GM19324 (cell line): ENCODE measurements around the gene CYP11A1.

Source experiments
- ATAC-seq: cut with Tn5 transposase; IDR thresholded peaks from one replicate; pipeline ENCODE4 v1.9.1; 2021; ENCODE audit warnings: mild to moderate bottlenecking, moderate library complexity; ENCODE audit not compliant: unreplicated experiment, low FRiP score

The CYP11A1 gene

DNA sequence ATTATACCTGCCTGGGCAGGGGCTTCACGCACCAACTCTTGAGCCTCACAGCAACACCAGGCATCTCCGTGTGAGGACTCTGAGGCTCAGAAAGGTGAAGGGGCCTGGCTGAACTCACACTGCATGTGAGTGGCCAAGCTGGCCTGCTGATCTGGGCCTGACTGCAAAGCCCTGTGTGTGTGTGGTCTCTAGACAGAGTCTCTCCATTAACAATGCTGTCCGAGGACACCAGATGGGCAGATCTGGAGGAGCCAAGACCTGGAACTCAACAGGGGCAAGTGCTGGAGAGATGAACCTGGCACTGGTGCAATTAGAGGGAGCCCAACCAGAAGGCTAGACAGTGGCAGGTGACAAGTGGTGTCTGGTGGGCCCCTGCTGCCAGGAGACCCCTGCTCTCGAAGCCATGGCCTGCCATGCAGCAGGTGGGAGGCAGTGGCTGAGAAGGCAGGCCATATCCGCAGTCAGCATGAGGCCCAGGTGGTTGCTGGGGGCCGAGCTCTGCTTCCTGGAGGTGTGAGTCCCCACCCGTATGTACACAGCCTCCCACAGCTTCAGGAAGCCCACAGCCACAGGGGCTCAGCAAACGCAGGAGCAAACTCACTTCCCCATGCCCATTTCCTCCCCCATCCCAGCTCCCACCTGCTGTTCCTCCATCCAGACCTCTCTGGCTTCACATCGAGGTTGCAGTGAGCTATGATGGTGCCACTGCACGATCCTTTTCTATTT is 39.0 kb downstream of the CYP11A1 start:
- no peak for ATAC-seq

- ATAC-seq = no peak
Observed at GRCh38 chr15:74327756-74328155, 39.7 kb downstream of the CYP11A1 start.

- ATAC-seq = no peak
Observed at GRCh38 chr15:74326746-74327145, 40.7 kb downstream of the CYP11A1 start.

DNA sequence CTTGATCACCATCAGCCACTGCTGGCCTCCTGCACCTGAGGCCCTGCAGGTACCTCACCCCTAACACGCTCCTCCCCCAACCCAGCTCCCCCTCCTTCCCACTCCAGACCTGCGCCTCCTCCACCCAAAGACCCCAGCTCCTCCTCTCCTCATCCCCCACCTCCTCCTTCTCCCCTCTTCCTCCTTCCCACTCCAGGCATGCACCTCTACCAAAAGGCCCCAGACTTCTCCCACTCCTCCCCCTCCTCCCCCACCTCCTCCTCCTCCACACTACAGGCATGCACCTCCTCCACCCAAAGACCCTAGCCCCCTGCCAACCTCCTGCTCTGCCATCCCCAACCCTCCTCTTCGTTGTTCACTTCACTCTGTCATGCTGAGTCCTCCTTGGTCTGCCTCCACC is 42.7 kb downstream of the CYP11A1 start:
- no peak for ATAC-seq

DNA sequence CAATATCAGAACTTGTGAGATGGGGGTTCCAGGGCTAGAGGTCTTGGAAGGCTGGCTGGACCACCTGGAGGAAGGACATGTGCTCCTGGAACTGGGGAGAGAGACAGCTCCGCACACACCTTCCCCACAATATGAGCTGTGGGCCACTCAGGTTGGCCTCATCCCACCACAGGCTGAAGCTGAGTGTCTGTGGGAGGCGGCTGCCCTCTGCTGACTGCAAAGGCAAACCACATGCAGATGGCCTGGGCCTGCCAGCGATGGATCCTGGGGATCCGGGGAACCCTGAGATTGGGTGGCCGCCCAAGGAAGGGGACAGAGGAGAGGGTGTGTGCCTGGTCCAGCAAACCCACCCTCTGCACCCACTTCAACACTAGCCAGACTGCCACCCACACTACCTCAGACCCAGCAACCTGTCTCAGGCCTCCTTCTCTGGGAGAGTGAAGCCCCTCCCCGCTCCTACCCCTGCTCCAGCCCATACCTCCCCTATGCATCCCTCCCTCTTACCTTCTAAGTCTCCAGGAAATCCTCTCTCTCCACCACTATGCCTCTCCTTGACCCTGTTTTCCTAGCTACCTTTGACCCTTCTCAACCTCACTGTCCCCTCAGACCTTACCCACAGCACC is 44.8 kb downstream of the CYP11A1 start:
- no peak for ATAC-seq

DNA sequence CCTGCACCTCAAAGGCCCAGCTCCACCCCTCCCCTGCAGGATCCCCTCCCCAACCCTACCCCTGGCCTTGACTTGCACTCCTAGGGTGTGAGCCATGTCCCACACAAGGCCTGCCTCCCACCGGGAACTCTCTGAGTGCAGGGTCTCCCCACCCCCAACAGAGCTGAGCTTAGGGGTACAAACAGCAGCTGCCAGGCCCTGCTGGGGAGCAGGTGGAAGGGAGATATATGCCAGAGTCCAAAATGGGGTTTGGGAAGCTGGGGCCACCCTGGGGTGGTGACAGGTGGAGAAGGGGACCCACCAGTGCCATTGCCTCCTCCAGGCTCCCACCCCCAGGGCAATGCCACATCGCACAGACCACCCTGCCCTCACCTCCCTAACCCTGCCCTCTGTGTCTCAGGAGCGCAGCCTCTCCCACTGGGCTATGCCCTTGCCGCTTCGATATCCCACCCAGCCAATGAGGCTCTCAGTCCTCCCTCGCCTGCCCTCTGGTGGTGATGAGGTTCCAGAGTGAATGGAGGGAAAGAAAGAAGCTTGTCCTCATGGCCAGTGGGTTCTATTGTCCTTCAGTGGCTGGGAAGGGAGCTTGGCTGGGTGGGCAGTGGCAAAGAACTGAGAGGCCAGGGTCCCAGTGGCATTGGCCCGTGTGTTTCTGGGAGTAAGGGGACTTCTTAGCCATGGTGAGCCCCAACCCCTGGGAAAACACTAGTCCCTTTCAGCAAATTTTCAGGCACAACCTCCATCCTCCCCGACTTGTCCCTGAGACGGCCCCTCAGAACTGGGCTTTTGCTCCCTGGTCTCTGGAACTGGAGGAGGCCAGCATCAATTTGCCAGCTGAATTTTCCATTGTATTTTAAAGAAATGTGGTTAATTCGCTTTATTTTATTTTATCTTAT is 46.8 kb downstream of the CYP11A1 start:
- ATAC-seq = no peak

DNA sequence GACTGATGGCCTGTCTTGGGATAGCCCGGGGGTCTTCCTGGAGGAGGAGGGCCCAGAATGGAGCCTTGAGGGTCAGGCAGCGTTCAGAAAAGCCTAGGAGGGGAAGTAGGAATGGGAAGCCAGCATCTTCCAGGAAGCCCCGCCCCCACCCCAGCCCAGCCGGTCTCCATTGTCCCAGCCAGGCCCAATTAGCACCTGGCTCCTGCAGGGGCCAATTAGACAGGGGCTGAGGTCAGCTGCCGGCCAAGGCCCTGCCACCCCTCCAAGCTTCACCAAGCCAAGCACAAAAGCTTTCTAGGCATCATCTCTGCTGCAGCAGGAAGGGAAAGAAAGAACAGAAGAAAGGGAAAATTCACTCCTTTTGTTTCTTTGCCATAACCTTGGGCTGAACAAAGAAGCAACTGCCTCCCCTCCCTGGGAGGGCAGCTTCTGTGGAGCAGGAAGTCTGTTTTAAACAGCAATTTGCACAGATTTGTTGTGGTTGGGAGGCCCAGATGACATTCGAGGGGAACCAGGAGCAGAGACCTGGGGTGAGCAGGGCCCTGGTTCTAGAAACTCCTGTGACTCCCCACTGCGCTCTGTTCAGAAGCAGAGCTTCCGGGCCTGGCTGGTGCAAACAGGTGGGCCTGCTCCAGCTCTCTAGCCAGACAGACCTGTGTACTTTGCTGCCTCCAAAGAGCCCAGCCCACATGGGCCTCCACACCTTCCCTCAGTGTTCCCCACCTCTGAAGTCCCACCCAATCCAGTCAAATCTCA is 47.7 kb downstream of the CYP11A1 start:
- no peak for ATAC-seq

DNA sequence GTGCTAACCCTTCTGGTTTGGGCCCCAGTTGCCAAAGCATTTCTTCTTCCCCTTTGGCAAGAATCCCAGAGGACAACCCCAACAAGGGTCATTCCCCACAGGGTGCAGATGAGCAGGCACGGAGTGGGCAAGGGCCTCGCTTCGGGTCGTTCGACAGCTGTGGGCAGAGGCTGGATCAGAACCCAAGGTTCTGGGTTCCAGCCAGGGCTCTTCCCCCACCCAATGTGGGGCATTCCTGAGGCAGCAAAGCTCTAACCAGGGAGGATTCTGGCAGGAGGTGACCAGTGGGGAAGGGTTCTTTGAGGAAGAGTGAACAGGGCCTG is 48.3 kb downstream of the CYP11A1 start:
- no peak for ATAC-seq

DNA sequence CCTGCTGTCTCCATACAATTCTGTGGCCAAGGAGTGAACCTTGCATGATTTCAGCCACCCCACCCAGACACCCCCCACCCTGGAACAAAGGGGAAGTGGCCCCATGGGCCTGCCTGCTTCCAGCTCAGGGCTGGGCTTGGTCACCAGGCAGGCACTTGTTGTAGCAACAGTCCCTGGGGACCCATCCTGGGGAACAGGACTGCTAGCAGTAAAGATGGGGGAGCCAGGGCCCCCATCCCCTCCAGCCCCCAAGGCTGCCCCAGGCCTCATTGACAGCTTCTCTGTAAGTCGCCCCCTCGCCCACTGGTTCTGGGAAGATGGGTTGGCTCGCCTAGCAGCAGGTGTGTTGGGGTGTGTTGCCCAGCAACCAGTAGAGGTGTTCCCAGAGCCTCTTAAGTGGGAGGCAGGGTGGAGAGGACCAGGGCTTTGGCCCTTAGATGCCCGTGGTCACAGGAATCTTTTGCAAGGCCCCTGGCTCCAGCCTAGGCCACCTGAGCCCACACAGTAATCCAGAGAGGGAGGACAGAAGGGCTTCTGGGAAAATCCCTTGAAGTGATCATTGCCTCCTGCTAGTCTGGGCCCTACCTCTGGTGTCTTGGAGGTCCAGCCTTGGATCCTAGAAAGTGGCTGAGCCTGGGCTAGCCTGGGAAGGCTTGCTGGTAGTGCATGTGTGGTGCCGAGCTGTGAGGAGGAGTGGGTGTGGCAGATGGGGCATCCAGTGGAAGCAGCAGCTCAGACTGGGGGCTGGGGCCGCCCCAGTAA is 48.9 kb downstream of the CYP11A1 start:
- ATAC-seq = no peak

- no peak for ATAC-seq
Observed at GRCh38 chr15:74317820-74318375, 49.5 kb downstream of the CYP11A1 start.

DNA sequence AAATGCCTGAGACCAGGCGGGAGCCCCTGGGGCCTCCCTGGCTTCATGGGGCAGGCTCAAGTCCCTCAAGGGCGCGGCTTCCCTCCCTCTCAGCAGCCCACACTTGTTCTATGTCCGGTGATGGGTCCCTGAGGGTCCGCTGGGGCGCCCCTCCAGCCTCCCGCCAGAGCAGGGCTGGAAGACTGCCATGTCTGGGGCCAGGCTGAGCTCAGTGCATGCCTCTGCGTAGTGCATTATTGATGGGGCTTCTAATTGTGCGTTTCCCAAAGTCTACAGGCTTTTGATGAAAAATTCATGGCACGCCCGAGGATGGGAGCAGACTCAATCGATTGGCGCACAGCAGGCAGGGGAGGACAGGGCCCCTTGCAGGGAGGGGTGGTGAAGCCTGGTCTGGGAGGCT is 51.3 kb downstream of the CYP11A1 start:
- no peak for ATAC-seq

- no peak for ATAC-seq
Observed at GRCh38 chr15:74315626-74316025, 51.8 kb downstream of the CYP11A1 start.

GRCh38 chr15:74314795-74315438 is 52.5 kb downstream of the CYP11A1 start:
- no peak for ATAC-seq

DNA sequence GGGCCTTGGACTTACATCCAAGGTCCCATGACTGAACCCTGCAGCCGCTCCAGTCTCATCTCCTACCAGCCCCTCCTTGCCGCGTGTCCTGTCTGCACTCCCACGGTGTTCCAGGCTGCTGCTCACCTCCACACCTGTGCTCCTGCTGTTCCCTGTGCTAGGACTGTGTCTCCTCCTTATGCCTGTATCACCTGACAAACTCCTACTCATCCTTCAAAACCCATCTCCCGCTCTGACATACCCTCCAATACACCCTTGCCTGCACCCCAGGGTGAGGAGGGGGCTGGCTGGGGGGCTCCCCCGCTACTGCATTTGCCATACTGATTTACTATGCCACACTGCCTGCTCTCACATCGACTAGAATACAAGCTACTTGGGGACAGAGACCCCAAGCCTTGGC is 53.6 kb downstream of the CYP11A1 start:
- ATAC-seq = no peak

GRCh38 chr15:74312445-74313007 is 54.9 kb downstream of the CYP11A1 start:
- ATAC-seq = no peak

DNA sequence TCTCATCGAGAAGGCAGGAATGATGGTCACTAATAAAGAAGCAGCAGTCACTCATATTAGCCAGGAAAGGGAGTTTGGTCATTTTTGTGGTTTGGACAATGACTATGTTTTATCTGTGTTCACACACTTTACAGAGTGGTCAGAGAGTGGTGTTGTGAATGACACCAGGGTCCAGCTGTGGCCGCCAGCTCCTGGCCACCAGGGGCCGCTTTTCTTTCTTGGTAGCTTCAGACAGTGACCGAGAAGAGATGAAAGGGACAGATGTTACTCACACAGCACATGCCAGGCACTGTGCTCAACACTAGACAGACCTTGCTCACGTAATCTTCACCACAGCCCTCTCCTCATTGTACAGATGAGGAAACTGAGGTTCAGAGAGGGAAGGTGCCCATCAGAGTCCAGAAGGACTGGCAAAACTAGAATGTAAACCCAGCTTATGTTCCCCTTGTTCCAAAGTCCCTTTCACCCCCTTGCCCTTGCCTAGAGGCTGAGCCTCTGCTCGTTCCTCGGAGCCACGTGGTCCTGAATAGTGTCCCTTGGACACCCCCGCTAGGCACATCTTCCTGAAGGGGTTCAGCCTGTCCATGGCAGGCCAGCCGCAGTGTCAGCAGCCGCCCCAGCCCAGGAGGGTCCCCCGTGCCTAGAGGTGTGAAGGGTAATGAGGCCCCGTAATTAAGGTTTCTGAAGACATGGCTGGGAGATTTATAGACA is 55.6 kb downstream of the CYP11A1 start:
- ATAC-seq = no peak

GRCh38 chr15:74307827-74308811 is 59.3 kb downstream of the CYP11A1 start:
- ATAC-seq = no peak
